Bronchial epithelial cell (primary cell): ENCODE results near the gene PKNOX2. TPM values are rescaled to one million over a fixed set of nuclear protein-coding genes. Genes with fewer than 3 reads are reported as not detected.

Source experiments
- DNase-seq: peaks from one replicate; pipeline ENCODE4 v3.0.0-alpha.2; 2010; ENCODE audit warnings: low read depth
- FAIRE-seq: peaks from 2 replicates; lab custom pipeline; 2011; peaks lifted over from hg19 to GRCh38; lab: Jason Lieb, UNC
- H3K27me3 ChIP-seq: 2 replicates; pipeline ENCODE4 v1.5.1; 2011; ENCODE audit warnings: low read length; ENCODE audit not compliant: control insufficient read depth, insufficient read depth
- H3K36me3 ChIP-seq: 2 replicates; pipeline ENCODE4 v1.5.1; 2011; ENCODE audit warnings: low read length; ENCODE audit not compliant: control insufficient read depth, insufficient read depth
- H3K4me3 ChIP-seq: 2 replicates; pipeline ENCODE4 v1.5.1; 2011; ENCODE audit warnings: mild to moderate bottlenecking, low read depth, low read length, control low read depth
- total RNA-seq: library from RNA; depleted of rRNA; stranded (reverse); fragments of >200 nt; gene quantifications from 2 replicates; pipeline ENCODE4 v1.2.1, GENCODE V29; 2014
- TF ChIP-seq, protein P1 (sequence below): IDR thresholded peaks from 2 replicates; pipeline ENCODE4 v1.5.1; 2011; ENCODE audit warnings: mild to moderate bottlenecking, moderate library complexity, low read length, control low read depth, inconsistent platforms; ENCODE audit not compliant: insufficient read depth, severe bottlenecking

Gene PKNOX2
- total RNA-seq, 1 donor from 2014 or later = not detected

DNA sequence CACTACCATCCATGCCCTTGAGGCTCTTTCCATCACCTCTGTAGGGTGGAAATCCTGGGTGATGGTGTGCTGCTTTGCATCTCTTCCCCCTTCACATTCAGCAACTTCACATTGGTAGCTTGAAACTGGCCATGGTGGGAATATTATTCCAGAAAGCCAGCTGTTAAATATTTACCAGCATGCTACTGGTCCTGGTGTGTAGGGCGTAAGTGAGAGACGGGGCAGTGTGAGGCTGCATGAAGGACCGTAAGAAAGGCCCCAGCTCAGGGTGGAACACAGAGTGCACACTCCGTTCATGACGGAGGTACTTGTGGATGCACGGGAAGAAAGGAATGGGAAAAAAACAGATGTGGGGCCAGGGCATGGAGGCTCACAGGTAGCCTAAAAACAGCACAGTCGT is 121.3 kb downstream of the PKNOX2 start:
- Histone ChIP-seq H3K36me3 (no peaks in the 10 kb centered on the region), H3K4me3 (no peak overlapping the region), H3K27me3 (no peaks in the 10 kb centered on the region)
- TF ChIP-seq, protein P1, sequence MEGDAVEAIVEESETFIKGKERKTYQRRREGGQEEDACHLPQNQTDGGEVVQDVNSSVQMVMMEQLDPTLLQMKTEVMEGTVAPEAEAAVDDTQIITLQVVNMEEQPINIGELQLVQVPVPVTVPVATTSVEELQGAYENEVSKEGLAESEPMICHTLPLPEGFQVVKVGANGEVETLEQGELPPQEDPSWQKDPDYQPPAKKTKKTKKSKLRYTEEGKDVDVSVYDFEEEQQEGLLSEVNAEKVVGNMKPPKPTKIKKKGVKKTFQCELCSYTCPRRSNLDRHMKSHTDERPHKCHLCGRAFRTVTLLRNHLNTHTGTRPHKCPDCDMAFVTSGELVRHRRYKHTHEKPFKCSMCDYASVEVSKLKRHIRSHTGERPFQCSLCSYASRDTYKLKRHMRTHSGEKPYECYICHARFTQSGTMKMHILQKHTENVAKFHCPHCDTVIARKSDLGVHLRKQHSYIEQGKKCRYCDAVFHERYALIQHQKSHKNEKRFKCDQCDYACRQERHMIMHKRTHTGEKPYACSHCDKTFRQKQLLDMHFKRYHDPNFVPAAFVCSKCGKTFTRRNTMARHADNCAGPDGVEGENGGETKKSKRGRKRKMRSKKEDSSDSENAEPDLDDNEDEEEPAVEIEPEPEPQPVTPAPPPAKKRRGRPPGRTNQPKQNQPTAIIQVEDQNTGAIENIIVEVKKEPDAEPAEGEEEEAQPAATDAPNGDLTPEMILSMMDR = no peak
- FAIRE-seq = peak; percentile 66
- DNase-seq = no peak

DNA sequence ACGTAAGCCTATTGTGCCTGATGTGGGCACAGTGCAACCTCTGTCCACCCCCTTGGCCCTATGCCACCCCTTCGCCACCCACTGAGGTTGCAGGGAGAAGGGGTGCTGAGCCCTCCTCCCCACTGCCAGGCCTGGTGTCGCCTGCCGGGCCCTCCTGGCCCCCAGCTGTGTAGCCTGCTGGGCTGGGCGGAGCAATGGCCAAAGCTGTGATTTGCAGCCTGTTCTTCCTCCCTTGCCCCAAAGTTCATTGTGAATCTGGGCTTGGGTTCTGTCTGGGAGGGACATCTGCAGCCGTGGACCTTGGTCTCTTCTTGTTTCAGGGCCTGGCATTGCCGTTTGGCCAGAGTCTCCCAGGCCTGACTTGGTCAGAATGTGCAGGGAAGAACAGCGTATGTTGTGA is 121.9 kb downstream of the PKNOX2 start:
- DNase-seq (no peak), FAIRE-seq (no peak)
- H3K4me3 ChIP-seq = no peak overlapping the region
- H3K27me3 ChIP-seq = no peaks in the 10 kb centered on the region
- TF ChIP-seq, protein P1 = no peak
- H3K36me3 ChIP-seq = no peaks in the 10 kb centered on the region

DNA sequence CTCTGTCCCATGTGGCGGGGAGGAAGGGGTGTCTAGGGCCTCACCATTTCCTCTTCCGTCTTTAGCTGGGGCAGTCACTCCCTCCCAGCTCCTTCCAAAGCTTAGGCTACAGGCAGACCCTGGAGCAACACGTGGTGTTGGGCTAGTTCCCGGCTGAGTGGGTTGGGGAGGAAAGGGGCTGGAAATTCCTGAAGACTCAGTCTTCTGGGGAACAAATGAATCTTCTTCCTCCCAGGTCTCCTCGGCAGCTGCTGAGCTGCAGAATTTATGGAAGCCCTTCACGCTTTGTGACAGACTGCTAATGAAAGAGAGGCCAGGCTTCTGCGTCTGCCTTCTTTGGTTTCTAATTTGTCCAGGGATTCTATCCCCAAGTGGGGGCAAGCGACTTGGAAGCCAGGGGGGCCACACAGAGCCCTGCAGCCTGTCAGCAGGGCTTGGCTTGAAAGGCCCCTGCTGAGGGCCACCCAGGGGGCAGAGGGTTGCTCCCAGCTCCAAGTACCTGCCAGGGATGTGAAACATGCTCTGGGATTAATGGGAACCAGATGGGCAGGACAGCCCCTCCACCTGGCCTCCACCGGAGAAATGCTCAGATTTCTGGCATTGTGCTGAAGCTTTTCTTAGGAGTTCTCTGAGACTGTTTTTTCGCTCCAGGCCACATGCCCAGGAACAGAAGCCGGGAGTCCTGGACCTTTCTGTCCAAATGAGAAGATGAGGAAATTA is 123.1 kb downstream of the PKNOX2 start:
- no peak for DNase-seq
- TF ChIP-seq, protein P1 = no peak
- Histone ChIP-seq H3K36me3 (no peaks in the 10 kb centered on the region), H3K27me3 (no peaks in the 10 kb centered on the region), H3K4me3 (no peak overlapping the region)
- no peak for FAIRE-seq

DNA sequence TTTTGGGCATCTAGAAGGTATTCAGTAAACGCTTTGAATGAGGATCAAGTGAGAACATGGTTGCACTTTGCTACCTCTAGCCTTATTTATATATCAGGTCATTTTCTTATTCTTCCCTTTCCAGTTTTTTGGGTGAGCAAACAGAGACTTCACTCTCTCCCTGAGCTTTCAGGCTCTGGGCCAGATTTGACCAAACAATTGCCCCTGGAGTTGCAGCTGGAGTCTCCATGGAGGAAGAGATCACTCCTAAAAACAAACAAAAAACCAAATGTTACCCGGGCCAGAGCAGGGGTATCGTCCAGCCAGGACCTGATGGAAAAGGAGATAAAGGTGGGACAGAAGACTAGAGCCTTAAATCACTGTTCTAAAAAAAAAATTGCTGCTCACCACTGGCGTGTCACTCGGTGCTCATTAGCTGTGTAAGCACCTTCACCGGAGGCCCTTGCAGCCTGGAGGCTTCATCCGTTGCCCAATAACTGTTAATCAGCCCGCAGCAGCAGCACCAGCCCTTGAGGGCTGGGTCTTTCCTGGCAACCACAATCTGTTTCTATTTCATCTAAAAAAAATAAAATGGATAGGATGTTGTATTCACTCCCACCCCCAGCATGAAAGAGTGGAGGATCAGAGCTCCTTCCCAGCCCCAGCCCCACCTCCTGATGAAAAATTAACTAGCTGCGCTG is 125.0 kb downstream of the PKNOX2 start:
- Histone ChIP-seq H3K27me3 (peaks cover 2% of the 10 kb centered on the region), H3K4me3 (no peak overlapping the region), H3K36me3 (no peaks in the 10 kb centered on the region)
- TF ChIP-seq, protein P1 = no peak
- DNase-seq (no peak), FAIRE-seq (no peak)

- Histone ChIP-seq H3K27me3 (peaks cover 2% of the 10 kb centered on the region), H3K4me3 (no peak overlapping the region), H3K36me3 (no peaks in the 10 kb centered on the region)
- DNase-seq = no peak
- FAIRE-seq = no peak
- TF ChIP-seq, protein P1 = no peak
These were observed 125.7 kb downstream of the PKNOX2 start for GRCh38 chr11:125290263-125290662.

GRCh38 chr11:125292100-125292499 is 127.5 kb downstream of the PKNOX2 start:
- no peaks in the 10 kb centered on the region for H3K36me3 ChIP-seq
- DNase-seq = no peak
- FAIRE-seq = no peak
- TF ChIP-seq, protein P1 = no peak
- H3K4me3 ChIP-seq = no peak overlapping the region
- H3K27me3 ChIP-seq = peaks cover 2% of the 10 kb centered on the region
